22Rv1 (cell line): ENCODE results near the gene TBL1XR1.

Source experiments
- ZFX ChIP-seq: fragments of 450-650 bp; IDR thresholded peaks from 2 replicates; pipeline ENCODE4 v1.6.1; 2017; ENCODE audit warnings: antibody characterized with exemption, borderline replicate concordance
- TF ChIP-seq, protein P1 (sequence below): fragments of 450-650 bp; IDR thresholded peaks from 2 replicates; pipeline ENCODE4 v1.5.1; 2017; ENCODE audit warnings: mild to moderate bottlenecking

DNA sequence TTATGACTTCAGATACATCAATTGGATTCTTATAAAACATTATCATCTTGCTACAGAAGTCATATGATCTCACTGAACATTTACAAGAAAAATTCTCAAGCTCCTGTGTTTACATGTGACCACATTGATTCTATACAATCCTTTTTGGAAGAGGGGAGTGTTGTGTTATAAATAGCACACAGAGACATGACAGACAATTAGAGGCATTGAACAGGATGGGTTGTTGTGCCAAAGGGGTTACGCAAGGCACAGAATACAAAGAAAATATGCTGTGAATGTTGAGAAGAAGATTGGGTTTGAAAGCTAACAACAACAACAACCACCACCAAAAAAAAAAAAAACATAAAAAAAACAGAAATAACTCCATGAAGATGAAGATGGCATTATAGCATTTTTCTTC is 32.5 kb upstream of the TBL1XR1 start:
- TF ChIP-seq, protein P1, sequence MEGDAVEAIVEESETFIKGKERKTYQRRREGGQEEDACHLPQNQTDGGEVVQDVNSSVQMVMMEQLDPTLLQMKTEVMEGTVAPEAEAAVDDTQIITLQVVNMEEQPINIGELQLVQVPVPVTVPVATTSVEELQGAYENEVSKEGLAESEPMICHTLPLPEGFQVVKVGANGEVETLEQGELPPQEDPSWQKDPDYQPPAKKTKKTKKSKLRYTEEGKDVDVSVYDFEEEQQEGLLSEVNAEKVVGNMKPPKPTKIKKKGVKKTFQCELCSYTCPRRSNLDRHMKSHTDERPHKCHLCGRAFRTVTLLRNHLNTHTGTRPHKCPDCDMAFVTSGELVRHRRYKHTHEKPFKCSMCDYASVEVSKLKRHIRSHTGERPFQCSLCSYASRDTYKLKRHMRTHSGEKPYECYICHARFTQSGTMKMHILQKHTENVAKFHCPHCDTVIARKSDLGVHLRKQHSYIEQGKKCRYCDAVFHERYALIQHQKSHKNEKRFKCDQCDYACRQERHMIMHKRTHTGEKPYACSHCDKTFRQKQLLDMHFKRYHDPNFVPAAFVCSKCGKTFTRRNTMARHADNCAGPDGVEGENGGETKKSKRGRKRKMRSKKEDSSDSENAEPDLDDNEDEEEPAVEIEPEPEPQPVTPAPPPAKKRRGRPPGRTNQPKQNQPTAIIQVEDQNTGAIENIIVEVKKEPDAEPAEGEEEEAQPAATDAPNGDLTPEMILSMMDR, result no peak
- TF ChIP-seq ZFX, result no peak
